HCEC 1CT (cell line): Measurements from ENCODE around the gene FBXO24.
"Not testable (repeated sequence)": the region's sequence is repeated elsewhere in the genome, so short reads cannot be mapped to it uniquely, and the experiment has no call there.

Source experiments
- DNase-seq: peaks from one replicate; pipeline ENCODE4 v3.0.0-alpha.2; 2017

The FBXO24 gene

GRCh38 chr7:100561491-100562194, 24.5 kb upstream of the FBXO24 start:
- DNase-seq: no peak

DNA sequence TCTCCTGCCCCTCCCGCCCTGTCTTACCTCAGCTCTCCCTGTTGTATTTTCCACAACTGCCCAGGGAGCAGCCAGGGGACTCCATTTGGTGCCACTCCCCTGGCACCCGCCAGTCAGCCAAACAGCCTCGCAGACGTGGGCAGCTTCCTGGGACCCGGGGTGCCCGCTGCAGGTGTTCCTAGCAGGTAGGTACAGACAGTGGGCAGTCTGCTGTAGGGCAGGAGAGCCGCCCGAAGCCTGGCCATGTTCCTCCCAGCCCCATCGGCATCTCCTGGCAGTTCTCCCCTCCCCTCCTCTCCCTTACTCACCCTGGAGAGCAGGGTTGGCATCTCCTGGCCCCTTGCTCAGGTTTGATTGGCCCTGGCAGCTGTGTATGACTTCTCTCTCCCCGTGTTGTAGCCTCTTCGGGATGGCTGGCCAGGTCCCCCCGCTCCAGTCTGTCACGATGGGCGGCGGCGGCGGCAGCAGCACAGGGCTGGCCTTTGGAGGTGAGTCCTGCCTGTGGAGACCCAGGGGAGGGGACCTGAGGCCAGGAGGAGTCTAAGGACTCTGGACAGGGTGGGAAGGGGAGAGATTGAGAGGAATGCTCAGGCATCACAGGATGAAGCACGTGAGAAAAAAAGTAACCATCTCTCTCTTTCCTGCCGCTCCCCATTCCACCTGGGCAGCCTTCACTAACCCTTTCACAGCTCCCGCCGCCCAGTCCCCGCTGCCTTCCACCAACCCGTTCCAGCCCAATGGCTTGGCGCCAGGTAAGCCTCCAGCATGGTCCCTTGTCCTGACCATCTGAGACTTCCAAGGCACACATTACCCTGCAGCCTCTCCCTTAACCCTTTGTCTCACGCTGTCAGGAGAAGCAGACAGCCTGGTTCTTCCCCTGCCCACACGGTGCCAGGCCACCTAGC, 23.7 kb upstream of the FBXO24 start:
- no peak for DNase-seq

GRCh38 chr7:100563100-100563564, 23.0 kb upstream of the FBXO24 start:
- DNase-seq: no peak

DNA sequence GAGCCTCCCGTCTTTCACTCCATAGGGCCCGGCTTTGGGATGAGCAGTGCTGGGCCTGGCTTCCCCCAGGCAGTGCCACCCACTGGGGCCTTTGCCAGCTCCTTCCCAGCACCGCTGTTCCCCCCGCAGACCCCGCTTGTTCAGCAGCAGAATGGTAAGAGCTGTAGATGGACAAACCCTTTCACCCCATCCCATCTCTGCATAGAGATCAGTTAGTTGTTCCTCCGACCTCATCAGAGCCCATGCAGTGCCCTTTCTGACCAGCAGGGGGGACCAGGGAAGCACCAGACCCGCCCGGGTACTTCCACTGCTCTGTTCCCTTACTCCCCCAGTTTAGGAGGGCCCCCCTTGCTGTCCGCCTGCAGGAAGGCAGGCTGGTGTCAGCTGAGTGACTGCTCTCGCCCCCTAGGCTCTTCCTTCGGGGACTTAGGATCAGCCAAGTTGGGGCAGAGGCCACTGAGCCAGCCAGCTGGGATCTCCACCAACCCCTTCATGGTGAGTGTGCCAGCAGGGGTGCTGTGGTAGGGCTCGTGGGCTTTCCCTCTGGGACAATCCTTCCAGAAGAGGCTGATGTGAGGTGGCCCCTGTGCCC, 22.2 kb upstream of the FBXO24 start:
- peak; percentile 55 for DNase-seq

GRCh38 chr7:100564405-100564804, 21.7 kb upstream of the FBXO24 start:
- DNase-seq: not testable (repeated sequence)

DNA sequence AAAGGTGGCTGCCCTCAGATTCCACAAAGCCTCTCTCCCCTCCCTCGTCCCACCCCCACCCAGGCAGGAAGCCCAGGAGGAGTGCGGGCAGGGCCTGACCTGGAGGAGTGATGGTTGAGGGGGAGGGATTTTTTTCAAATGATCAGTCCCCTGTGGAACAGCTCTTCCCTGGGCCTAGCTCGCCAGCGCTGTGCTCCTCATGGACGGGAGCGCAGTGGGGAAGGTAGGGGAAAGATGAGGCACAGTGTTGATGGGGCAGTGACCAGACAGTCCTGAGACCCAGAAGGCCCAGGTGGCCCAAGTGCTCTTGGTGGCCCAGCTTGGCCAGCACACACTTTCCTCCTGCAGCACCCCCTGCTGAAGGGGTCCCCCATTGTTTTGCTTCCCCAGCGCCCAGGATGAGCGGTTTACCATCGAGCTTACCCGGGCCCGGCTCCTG, 21.0 kb upstream of the FBXO24 start:
- DNase-seq: no peak

DNA sequence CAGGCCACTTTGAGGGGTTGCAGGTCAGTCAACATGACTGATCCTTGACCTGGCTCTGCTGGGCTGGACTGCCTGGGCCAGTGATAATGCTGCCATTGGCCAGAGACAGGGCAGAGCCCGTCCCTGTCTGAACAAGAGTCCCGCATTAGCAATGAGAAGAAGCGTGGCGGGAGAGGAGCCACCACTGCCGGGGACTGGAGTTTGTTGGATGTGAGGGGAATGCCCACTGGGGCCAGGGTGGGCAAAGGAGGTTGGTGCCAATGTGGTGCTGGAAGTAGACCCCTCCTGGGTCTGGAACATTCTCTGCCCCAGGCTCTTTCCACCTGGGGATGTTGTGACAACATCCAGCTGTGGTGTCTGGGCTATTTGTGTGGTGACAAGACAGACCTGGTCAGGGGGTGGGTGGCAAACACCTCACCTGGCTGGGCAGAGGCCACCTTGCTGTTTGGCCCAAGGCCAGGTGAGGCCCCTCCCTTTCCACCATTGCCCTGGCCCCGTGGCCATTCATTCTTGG, 20.1 kb upstream of the FBXO24 start:
- DNase-seq: no peak

- no peak for DNase-seq
These were observed 18.9 kb upstream of the FBXO24 start for GRCh38 chr7:100567031-100567730.

- no peak for DNase-seq
These were observed 18.4 kb upstream of the FBXO24 start for GRCh38 chr7:100567751-100568175.

DNA sequence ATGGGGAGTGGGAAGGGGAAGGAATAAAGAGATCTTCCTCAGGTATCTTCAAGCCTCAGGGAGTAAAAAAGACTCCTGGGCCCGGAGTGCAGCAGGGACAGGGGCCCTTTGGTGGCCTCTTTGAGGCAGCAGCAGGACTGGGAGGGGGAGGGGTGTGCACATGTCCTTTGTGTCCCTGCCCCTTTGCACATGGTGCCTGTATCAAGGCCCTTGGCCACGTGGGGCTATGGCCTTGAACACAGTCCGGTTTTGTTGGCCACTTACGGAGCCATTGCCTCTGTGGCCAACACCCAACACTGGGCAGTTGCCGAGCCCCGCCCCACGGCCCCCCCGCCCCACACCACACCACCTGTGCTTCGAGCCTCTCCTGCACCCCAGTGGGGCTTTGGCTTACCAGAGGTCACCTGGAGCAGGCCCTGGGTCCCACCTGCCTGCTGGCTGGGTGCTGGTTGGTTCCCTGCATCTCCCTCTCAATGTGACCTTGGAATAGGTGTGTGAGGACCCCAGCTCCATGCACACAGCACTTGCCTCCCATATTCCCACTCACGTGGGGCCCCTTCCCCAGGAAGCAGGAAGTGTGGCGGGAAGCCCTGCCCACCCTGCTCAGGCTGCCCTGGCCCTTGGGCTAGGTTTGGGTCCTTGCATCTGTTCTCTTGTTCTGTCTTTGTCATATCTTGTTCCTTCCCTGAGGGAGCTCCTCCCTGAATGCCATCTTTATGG, 17.8 kb upstream of the FBXO24 start:
- DNase-seq: no peak

GRCh38 chr7:100568896-100569844, 17.0 kb upstream of the FBXO24 start:
- DNase-seq: peak; percentile 29

- no peak for DNase-seq
These were observed 14.9 kb upstream of the FBXO24 start for GRCh38 chr7:100570954-100571828.

DNA sequence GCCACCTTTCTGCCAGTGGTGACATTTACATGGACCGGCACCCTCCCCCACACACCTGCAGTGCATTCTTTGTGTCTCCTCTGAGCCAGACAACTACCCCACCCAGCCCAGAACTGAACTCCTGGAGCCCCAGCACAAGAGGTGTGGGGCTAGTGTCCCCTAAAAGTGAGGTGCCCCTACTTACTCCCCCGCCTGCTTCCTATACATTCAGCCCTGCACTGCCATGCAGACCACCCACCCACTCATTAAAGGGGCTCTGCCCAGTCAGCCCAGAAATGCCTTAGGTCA, 14.4 kb upstream of the FBXO24 start:
- no peak for DNase-seq

- DNase-seq: no peak
These were observed 13.7 kb upstream of the FBXO24 start for GRCh38 chr7:100572281-100572948.

DNA sequence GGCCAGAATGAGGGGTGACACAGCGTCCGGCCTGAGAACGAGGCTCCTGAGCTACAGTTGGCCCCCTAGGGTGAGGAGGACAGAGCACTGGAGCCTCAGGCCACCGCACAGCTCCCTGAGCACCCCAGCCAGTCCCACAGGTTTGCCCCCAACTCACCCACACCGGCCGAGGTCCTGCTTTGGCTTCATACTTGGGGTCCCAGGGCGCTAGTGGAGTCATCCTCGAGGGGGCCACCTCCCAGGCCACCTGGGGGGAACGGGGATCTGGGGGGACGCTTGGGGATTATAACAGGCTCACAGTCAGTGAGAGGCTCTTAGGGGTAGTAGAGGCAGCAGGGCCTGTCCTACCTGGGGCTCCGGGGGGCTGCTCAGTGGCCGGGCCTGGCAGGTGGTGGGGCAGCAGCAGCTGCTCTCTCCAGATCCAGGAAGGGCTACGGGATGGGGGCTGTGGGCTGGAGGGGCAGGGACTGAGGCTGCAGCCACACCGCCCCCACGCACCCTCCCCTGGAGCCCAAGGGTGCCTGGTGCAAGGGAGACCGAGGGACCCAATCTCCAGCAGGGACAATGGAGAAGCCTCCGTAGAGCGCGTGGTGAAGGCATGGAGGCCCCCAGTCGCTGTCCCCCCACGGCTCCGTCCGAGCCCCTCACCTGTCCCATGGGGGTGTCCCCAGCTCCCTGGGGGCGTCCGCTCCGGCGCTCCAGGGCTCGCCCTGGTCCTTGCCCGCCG, 13.0 kb upstream of the FBXO24 start:
- DNase-seq: no peak

GRCh38 chr7:100573691-100574361, 12.3 kb upstream of the FBXO24 start, which contains the start of gene SAP25:
Gene SAP25 (minus strand): TSS chr7:100573900. CDS start chr7:100573742, 158 bp downstream.
- no peak for DNase-seq

DNA sequence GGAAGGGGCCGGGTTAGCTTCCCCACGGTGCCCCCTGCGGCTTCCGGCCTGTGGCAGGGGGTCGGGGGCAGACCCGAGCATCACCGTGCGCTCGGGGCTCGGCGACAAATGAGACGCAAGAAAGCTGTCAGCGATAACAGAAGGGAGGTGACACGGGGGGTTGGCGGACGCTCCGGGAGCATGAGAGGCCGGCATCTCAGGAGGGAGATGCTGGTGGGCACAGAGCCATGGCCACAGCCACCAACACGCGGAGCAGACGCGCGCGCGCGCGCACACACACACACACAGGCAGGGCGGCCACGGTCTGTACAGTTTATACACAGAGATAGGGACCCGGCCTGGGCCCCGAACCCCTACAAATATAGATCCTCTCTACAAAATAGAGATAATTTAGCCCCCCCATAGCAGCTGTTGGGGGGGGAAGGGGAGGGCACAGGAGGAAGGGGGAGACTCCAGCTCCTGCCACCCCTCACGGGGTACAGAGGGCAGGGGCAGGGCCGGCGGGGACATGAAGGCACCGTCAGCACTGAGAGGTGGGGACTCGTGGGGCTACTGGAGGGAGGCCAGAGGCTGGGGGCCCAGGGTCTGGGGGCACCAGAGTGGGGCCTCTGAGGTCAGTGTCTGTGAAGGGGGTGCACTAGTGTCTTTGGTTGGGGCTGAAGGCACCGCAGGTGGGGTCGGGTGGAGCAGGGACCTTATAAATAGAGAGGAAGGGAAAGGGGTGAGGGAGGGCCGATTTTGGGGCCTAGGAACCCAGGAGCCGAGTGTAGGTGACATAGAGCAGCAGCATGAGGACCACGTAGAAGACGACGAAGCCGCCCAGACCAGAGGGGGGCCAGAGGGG, 11.5 kb upstream of the FBXO24 start:
- no peak for DNase-seq
